Measurements from ENCODE around the gene LARGE1.

The LARGE1 gene

GRCh38 chr22:33362702-33363101 is 557.6 kb downstream of the LARGE1 start:
- TF ChIP-seq CTCF (IDR thresholded peaks at IDR 0.05; ENCODE audit: low read depth, low read length): no peak
- H3K4me3 ChIP-seq (ENCODE audit: low read depth, low read length): no peak overlapping the region

- TF ChIP-seq CTCF (IDR thresholded peaks at IDR 0.05; ENCODE audit: low read depth, low read length): no peak
- no peak overlapping the region for H3K4me3 ChIP-seq (ENCODE audit: low read depth, low read length)
Observed at GRCh38 chr22:33361581-33361980, 558.7 kb downstream of the LARGE1 start.

GRCh38 chr22:33357981-33358399 is 562.3 kb downstream of the LARGE1 start:
- no peak for TF ChIP-seq CTCF (IDR thresholded peaks at IDR 0.05; ENCODE audit: low read depth, low read length)
- H3K4me3 ChIP-seq (ENCODE audit: low read depth, low read length): no peak overlapping the region

- no peak for TF ChIP-seq CTCF (IDR thresholded peaks at IDR 0.05; ENCODE audit: low read depth, low read length)
- H3K4me3 ChIP-seq (ENCODE audit: low read depth, low read length): no peak overlapping the region
Observed at GRCh38 chr22:33354928-33355327, 565.3 kb downstream of the LARGE1 start.

- TF ChIP-seq CTCF (IDR thresholded peaks at IDR 0.05; ENCODE audit: low read depth, low read length): no peak
- H3K4me3 ChIP-seq (ENCODE audit: low read depth, low read length): no peak overlapping the region
Observed at GRCh38 chr22:33353502-33353901, 566.8 kb downstream of the LARGE1 start.

- TF ChIP-seq CTCF (IDR thresholded peaks at IDR 0.05; ENCODE audit: low read depth, low read length): no peak
- H3K4me3 ChIP-seq (ENCODE audit: low read depth, low read length): no peak overlapping the region
Observed at GRCh38 chr22:33352768-33353167, 567.5 kb downstream of the LARGE1 start.

- TF ChIP-seq CTCF (IDR thresholded peaks at IDR 0.05; ENCODE audit: low read depth, low read length): no peak
- H3K4me3 ChIP-seq (ENCODE audit: low read depth, low read length): no peak overlapping the region
Observed at GRCh38 chr22:33350961-33351360, 569.3 kb downstream of the LARGE1 start.
